Measurements from ENCODE around the gene LSM14B. TPM values are rescaled to one million over a fixed set of nuclear protein-coding genes. Genes with fewer than 3 reads are reported as not detected.

Gene LSM14B
- polyA plus RNA-seq, 1 donor, result 47.6 TPM

GRCh38 chr20:62157387-62158087, 35.3 kb downstream of the LSM14B start:
- no peak overlapping the region for H3K4me3 ChIP-seq (ENCODE audit: low read length)
- peaks cover 45% of the 10 kb centered on the region for H3K36me3 ChIP-seq (ENCODE audit: control insufficient read depth, insufficient read depth, low read length)
- no peaks in the 10 kb centered on the region for H3K9me3 ChIP-seq (ENCODE audit: control insufficient read depth, low read depth, low read length)
- no peak overlapping the region for H3K27ac ChIP-seq (ENCODE audit: low read length)
- H3K27me3 ChIP-seq (ENCODE audit: control insufficient read depth, insufficient read depth, low read length), result no peaks in the 10 kb centered on the region
- no peak for DNase-seq
- WGBS (ENCODE audit: insufficient coverage, low lambda C conversion rate), result no CpG with 5 or more reads among the region's 25 CpGs
- H3K4me1 ChIP-seq (ENCODE audit: control insufficient read depth, insufficient read depth, low read length), result no peaks in the 10 kb centered on the region

DNA sequence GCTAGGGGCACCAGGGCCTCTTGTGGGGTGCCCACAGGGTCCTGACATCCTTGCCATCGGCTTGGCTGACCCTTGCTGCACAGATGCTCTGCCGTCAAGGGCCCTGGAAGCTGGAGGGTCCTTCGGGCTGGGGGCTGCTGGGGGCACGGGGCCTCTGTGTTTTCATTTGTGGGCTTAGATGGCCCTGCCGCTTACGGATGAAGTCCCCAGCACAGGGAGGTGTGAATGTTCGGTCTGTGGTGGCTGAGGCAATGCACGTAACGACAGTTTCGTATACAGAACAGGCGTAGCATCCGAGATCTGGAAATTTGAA, 35.8 kb downstream of the LSM14B start:
- Histone ChIP-seq H3K36me3 (ENCODE audit: control insufficient read depth, insufficient read depth, low read length) (peaks cover 50% of the 10 kb centered on the region), H3K9me3 (ENCODE audit: control insufficient read depth, low read depth, low read length) (no peaks in the 10 kb centered on the region), H3K4me1 (ENCODE audit: control insufficient read depth, insufficient read depth, low read length) (no peaks in the 10 kb centered on the region), H3K4me3 (ENCODE audit: low read length) (no peak overlapping the region), H3K27ac (ENCODE audit: low read length) (no peak overlapping the region), H3K27me3 (ENCODE audit: control insufficient read depth, insufficient read depth, low read length) (no peaks in the 10 kb centered on the region)
- no peak for DNase-seq
- WGBS (ENCODE audit: insufficient coverage, low lambda C conversion rate), result 100% methylated on average over 7 of the region's 12 CpGs

DNA sequence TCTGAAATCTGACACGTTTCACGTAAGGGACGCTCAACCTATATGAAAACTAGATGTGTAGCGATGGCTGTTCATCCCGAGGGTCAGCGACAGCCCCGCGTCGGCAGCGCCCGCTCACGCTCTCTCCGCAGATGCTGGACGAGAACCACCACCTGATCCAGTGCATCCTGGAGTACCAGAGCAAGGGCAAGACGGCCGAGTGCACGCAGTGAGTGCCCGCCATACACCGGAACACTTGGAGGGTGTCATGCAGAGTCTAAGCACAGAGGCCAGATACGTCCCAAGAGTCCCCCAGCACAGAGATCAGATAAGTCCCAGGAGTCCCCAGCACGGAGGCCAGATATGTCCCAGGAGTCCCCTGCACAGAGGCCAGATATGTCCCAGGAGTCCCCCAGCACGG, 36.3 kb downstream of the LSM14B start:
- no peak for DNase-seq
- no CpG with 5 or more reads among the region's 22 CpGs for WGBS (ENCODE audit: insufficient coverage, low lambda C conversion rate)
- Histone ChIP-seq H3K4me1 (ENCODE audit: control insufficient read depth, insufficient read depth, low read length) (no peaks in the 10 kb centered on the region), H3K27me3 (ENCODE audit: control insufficient read depth, insufficient read depth, low read length) (no peaks in the 10 kb centered on the region), H3K27ac (ENCODE audit: low read length) (no peak overlapping the region), H3K36me3 (ENCODE audit: control insufficient read depth, insufficient read depth, low read length) (peaks cover 49% of the 10 kb centered on the region), H3K9me3 (ENCODE audit: control insufficient read depth, low read depth, low read length) (no peaks in the 10 kb centered on the region), H3K4me3 (ENCODE audit: low read length) (no peak overlapping the region)

- H3K36me3 ChIP-seq (ENCODE audit: control insufficient read depth, insufficient read depth, low read length), result peaks cover 53% of the 10 kb centered on the region
- H3K27me3 ChIP-seq (ENCODE audit: control insufficient read depth, insufficient read depth, low read length), result no peaks in the 10 kb centered on the region
- H3K27ac ChIP-seq (ENCODE audit: low read length), result no peak overlapping the region
- H3K4me1 ChIP-seq (ENCODE audit: control insufficient read depth, insufficient read depth, low read length), result no peaks in the 10 kb centered on the region
- no peak overlapping the region for H3K4me3 ChIP-seq (ENCODE audit: low read length)
- H3K9me3 ChIP-seq (ENCODE audit: control insufficient read depth, low read depth, low read length), result no peaks in the 10 kb centered on the region
- no peak for DNase-seq
- no CpG with 5 or more reads among the region's 11 CpGs for whole genome bisulfite sequencing (ENCODE audit: insufficient coverage, low lambda C conversion rate)
Measured at GRCh38 chr20:62159052-62159451, 36.8 kb downstream of the LSM14B start.

- Histone ChIP-seq H3K36me3 (ENCODE audit: control insufficient read depth, insufficient read depth, low read length) (peaks cover 56% of the 10 kb centered on the region), H3K27ac (ENCODE audit: low read length) (no peak overlapping the region), H3K27me3 (ENCODE audit: control insufficient read depth, insufficient read depth, low read length) (no peaks in the 10 kb centered on the region), H3K4me3 (ENCODE audit: low read length) (no peak overlapping the region), H3K4me1 (ENCODE audit: control insufficient read depth, insufficient read depth, low read length) (no peaks in the 10 kb centered on the region), H3K9me3 (ENCODE audit: control insufficient read depth, low read depth, low read length) (no peaks in the 10 kb centered on the region)
- 100% methylated on average over 1 of the region's 14 CpGs for WGBS (ENCODE audit: insufficient coverage, low lambda C conversion rate)
- no peak for DNase-seq
Measured at GRCh38 chr20:62159839-62160238, 37.6 kb downstream of the LSM14B start.

- H3K36me3 ChIP-seq (ENCODE audit: control insufficient read depth, insufficient read depth, low read length), result peaks cover 57% of the 10 kb centered on the region
- DNase-seq, result no peak
- no peak overlapping the region for H3K4me3 ChIP-seq (ENCODE audit: low read length)
- 100% methylated on average over 2 of the region's 9 CpGs for WGBS (ENCODE audit: insufficient coverage, low lambda C conversion rate)
- no peak overlapping the region for H3K27ac ChIP-seq (ENCODE audit: low read length)
- H3K9me3 ChIP-seq (ENCODE audit: control insufficient read depth, low read depth, low read length), result no peaks in the 10 kb centered on the region
- H3K4me1 ChIP-seq (ENCODE audit: control insufficient read depth, insufficient read depth, low read length), result no peaks in the 10 kb centered on the region
- no peaks in the 10 kb centered on the region for H3K27me3 ChIP-seq (ENCODE audit: control insufficient read depth, insufficient read depth, low read length)
Measured at GRCh38 chr20:62160253-62160652, 38.0 kb downstream of the LSM14B start.

- H3K36me3 ChIP-seq (ENCODE audit: control insufficient read depth, insufficient read depth, low read length), result peaks cover 61% of the 10 kb centered on the region
- no peaks in the 10 kb centered on the region for H3K9me3 ChIP-seq (ENCODE audit: control insufficient read depth, low read depth, low read length)
- H3K27me3 ChIP-seq (ENCODE audit: control insufficient read depth, insufficient read depth, low read length), result no peaks in the 10 kb centered on the region
- no peak overlapping the region for H3K4me3 ChIP-seq (ENCODE audit: low read length)
- DNase-seq, result no peak
- H3K4me1 ChIP-seq (ENCODE audit: control insufficient read depth, insufficient read depth, low read length), result no peaks in the 10 kb centered on the region
- WGBS (ENCODE audit: insufficient coverage, low lambda C conversion rate), result no CpG with 5 or more reads among the region's 17 CpGs
- no peak overlapping the region for H3K27ac ChIP-seq (ENCODE audit: low read length)
Measured at GRCh38 chr20:62160876-62161275, 38.6 kb downstream of the LSM14B start.

- Histone ChIP-seq H3K27ac (ENCODE audit: low read length) (no peak overlapping the region), H3K9me3 (ENCODE audit: control insufficient read depth, low read depth, low read length) (no peaks in the 10 kb centered on the region), H3K4me1 (ENCODE audit: control insufficient read depth, insufficient read depth, low read length) (no peaks in the 10 kb centered on the region), H3K4me3 (ENCODE audit: low read length) (no peak overlapping the region), H3K27me3 (ENCODE audit: control insufficient read depth, insufficient read depth, low read length) (no peaks in the 10 kb centered on the region), H3K36me3 (ENCODE audit: control insufficient read depth, insufficient read depth, low read length) (peaks cover 63% of the 10 kb centered on the region)
- WGBS (ENCODE audit: insufficient coverage, low lambda C conversion rate), result no CpG with 5 or more reads among the region's 17 CpGs
- DNase-seq, result no peak
Measured at GRCh38 chr20:62161347-62161746, 39.1 kb downstream of the LSM14B start.

DNA sequence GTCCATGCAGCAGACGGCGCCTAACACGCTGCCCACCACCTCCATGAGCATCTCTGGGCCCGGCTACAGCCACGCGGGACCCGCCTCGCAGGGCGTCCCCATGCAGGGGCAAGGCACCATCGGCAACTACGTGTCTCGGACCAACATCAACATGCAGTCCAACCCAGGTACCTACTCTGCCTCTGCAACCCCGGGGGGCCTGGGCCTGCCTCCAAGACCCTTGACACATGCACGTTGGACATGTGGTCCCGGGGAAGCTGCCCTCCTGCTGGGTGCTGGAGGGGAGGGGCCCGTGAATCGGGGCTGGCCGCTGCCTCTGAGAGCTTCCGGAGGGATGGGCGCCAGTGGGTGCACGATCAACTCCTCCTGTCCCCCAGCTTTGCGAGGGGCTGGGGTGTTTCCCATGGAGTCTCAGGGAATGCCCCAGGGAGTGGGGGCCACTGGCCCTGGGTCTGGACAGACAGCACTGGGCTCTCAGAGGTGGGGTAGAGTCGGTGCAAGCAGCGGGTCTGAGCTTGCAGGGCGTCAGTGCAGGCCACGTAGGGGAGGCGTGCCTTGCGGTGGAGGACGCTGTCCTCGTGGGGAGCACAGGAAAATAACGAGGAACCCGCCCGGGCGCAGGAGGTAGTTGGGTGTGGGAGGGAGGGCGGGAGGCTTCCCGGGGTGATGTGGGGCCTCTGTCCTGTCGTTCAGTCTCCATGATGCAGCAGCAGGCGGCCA, 40.6 kb downstream of the LSM14B start:
- no peaks in the 10 kb centered on the region for H3K9me3 ChIP-seq (ENCODE audit: control insufficient read depth, low read depth, low read length)

GRCh38 chr20:62163485-62163865, 41.2 kb downstream of the LSM14B start:
- H3K9me3 ChIP-seq (ENCODE audit: control insufficient read depth, low read depth, low read length), result no peaks in the 10 kb centered on the region
- no peak for DNase-seq
- no peak overlapping the region for H3K27ac ChIP-seq (ENCODE audit: low read length)
- H3K4me3 ChIP-seq (ENCODE audit: low read length), result no peak overlapping the region
- no peaks in the 10 kb centered on the region for H3K4me1 ChIP-seq (ENCODE audit: control insufficient read depth, insufficient read depth, low read length)
- no CpG with 5 or more reads among the region's 25 CpGs for WGBS (ENCODE audit: insufficient coverage, low lambda C conversion rate)
- peaks cover 74% of the 10 kb centered on the region for H3K36me3 ChIP-seq (ENCODE audit: control insufficient read depth, insufficient read depth, low read length)
- H3K27me3 ChIP-seq (ENCODE audit: control insufficient read depth, insufficient read depth, low read length), result no peaks in the 10 kb centered on the region

More for the DNA sequence above, 40.6 kb downstream of the LSM14B start:
- Histone ChIP-seq H3K36me3 (ENCODE audit: control insufficient read depth, insufficient read depth, low read length) (peaks cover 68% of the 10 kb centered on the region), H3K27ac (ENCODE audit: low read length) (no peak overlapping the region), H3K4me1 (ENCODE audit: control insufficient read depth, insufficient read depth, low read length) (no peaks in the 10 kb centered on the region), H3K4me3 (ENCODE audit: low read length) (no peak overlapping the region), H3K27me3 (ENCODE audit: control insufficient read depth, insufficient read depth, low read length) (no peaks in the 10 kb centered on the region)
- no CpG with 5 or more reads among the region's 38 CpGs for WGBS (ENCODE audit: insufficient coverage, low lambda C conversion rate)
- DNase-seq, result no peak

Data from large intestine (tissue), 3 donors.